ENCODE data around the gene NRXN3. TPM values are rescaled to one million over a fixed set of nuclear protein-coding genes. Genes with fewer than 3 reads are reported as not detected.

Gene NRXN3
- polyA plus RNA-seq, 1 experiment, result 7.0 TPM

DNA sequence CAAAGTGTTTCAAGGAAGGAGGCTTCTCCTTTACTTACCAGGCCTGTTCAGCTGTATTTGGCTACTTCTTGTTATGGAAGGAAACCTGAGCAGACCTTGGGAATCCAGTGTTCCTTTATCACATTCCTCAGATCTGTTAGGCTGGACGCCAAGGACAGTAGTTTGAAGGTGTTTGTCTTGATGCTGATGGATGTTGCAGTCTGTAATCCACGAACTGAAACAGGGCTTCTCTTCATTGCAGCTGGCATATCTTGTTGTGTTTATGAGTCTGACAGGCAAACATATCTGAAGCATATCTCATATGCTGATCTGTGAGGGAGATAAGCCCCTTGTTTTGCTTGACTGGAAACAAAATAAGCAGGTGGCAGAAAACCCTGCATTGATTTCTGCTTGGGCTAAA, 904.3 kb downstream of the NRXN3 start:
- DNase-seq (ENCODE audit: low read depth), result no peak
- TF ChIP-seq, protein P1, sequence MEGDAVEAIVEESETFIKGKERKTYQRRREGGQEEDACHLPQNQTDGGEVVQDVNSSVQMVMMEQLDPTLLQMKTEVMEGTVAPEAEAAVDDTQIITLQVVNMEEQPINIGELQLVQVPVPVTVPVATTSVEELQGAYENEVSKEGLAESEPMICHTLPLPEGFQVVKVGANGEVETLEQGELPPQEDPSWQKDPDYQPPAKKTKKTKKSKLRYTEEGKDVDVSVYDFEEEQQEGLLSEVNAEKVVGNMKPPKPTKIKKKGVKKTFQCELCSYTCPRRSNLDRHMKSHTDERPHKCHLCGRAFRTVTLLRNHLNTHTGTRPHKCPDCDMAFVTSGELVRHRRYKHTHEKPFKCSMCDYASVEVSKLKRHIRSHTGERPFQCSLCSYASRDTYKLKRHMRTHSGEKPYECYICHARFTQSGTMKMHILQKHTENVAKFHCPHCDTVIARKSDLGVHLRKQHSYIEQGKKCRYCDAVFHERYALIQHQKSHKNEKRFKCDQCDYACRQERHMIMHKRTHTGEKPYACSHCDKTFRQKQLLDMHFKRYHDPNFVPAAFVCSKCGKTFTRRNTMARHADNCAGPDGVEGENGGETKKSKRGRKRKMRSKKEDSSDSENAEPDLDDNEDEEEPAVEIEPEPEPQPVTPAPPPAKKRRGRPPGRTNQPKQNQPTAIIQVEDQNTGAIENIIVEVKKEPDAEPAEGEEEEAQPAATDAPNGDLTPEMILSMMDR (IDR thresholded peaks at IDR 0.05; ENCODE audit: insufficient read depth, low read depth, low read length), result no peak
- no peaks in the 10 kb centered on the region for H3K27me3 ChIP-seq (ENCODE audit: control insufficient read depth, insufficient read depth, low read length)
- no peaks in the 10 kb centered on the region for H3K36me3 ChIP-seq (ENCODE audit: control insufficient read depth, insufficient read depth, low read length)
- no peak overlapping the region for H3K4me3 ChIP-seq (ENCODE audit: low read depth, low read length)
- ChIA-PET POLR2A (no interaction called here), CTCF (no interaction called here)

DNA sequence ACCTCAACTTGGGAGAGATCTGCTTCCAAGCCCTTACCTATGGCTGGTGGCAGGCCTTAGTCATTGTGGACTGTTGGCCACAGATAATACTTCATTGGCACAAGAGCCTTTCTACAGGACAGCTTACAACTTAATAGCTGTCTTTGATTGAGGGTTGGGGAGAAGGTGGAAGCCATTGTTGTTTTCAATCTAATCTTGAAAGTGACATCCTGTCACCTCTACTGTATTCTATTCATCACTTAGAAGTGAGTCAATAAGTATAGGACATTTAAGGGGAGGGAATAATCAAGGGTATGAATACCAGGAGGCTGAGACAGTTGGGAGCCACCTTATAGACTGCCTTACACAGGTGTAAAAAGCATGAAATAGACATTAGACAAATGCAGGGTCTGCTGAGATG, 906.3 kb downstream of the NRXN3 start:
- ChIA-PET POLR2A (no interaction called here), CTCF (no interaction called here)
- Histone ChIP-seq H3K27me3 (ENCODE audit: control insufficient read depth, insufficient read depth, low read length) (no peaks in the 10 kb centered on the region), H3K36me3 (ENCODE audit: control insufficient read depth, insufficient read depth, low read length) (no peaks in the 10 kb centered on the region), H3K4me3 (ENCODE audit: low read depth, low read length) (no peak overlapping the region)
- no peak for DNase-seq (ENCODE audit: low read depth)
- TF ChIP-seq, protein P1 (IDR thresholded peaks at IDR 0.05; ENCODE audit: insufficient read depth, low read depth, low read length), result no peak

DNA sequence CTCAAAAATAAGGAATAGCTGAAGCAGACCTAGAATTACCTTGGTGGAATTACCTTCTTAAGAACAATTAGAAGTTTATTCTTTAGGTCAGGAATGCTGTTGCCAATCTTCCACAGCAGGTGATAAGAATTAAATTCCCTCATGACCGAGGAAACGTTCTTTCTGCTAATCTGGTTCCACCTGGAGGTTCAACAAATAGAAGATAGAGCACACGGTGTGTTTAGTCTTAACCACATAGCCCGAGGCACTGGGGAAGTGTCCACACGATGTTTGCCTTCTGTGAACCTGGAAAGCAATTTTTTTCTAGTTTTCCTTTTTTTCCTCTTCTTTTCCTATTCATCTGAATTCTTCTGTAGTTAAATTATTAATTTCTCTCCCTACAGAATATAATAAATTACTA, 906.9 kb downstream of the NRXN3 start:
- Histone ChIP-seq H3K36me3 (ENCODE audit: control insufficient read depth, insufficient read depth, low read length) (no peaks in the 10 kb centered on the region), H3K4me3 (ENCODE audit: low read depth, low read length) (no peak overlapping the region), H3K27me3 (ENCODE audit: control insufficient read depth, insufficient read depth, low read length) (no peaks in the 10 kb centered on the region)
- TF ChIP-seq, protein P1 (IDR thresholded peaks at IDR 0.05; ENCODE audit: insufficient read depth, low read depth, low read length), result no peak
- POLR2A ChIA-PET, result no interaction called here
- no peak for DNase-seq (ENCODE audit: low read depth)
- CTCF ChIA-PET, result interaction anchor here (0.7 kb wide), 1 partner anchor 13 kb away, joined by 3 read pairs; no protein-coding TSS in a partner anchor

DNA sequence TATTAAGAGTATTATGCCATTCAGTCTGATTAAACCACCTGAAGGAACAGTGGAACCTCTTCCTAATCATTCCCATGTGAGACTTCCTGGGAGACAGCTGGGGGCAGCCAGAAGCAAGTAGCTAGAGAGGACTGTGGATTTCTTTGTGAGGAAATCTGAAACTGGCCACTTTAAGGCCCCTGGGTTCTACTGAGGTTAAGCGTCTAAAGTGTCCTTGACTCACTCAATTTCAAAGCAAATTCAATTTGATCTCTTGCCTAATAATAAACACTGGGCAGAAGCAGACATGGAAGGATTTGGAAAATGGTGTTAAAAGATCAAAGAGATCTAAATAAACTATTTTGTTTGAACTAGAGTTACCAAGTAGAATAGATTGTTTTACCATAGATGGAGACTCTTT, 909.9 kb downstream of the NRXN3 start:
- Histone ChIP-seq H3K27me3 (ENCODE audit: control insufficient read depth, insufficient read depth, low read length) (no peaks in the 10 kb centered on the region), H3K36me3 (ENCODE audit: control insufficient read depth, insufficient read depth, low read length) (no peaks in the 10 kb centered on the region), H3K4me3 (ENCODE audit: low read depth, low read length) (no peak overlapping the region)
- CTCF ChIA-PET, result no interaction called here
- POLR2A ChIA-PET, result no interaction called here
- TF ChIP-seq, protein P1 (IDR thresholded peaks at IDR 0.05; ENCODE audit: insufficient read depth, low read depth, low read length), result no peak
- no peak for DNase-seq (ENCODE audit: low read depth)

DNA sequence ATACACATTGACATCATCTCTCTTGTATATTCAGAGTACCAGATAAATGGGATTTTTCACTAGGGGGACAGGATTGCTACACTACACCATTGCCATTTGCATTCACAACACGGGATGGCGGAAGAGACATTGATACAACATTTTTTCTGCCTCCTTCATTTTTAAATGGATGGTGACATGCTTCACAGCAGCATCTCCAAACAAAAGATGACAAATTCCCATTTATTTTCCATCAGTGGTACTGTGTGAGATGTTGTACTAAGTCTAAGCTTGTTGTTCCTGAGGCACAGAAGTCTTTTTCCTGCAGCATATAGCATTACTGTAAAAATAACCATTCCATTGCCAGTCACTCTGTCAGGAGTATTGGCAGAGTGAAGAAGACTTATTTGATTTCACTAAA, 912.7 kb downstream of the NRXN3 start:
- DNase-seq (ENCODE audit: low read depth), result no peak
- ChIA-PET POLR2A (no interaction called here), CTCF (no interaction called here)
- no peak overlapping the region for H3K4me3 ChIP-seq (ENCODE audit: low read depth, low read length)
- H3K27me3 ChIP-seq (ENCODE audit: control insufficient read depth, insufficient read depth, low read length), result no peaks in the 10 kb centered on the region
- H3K36me3 ChIP-seq (ENCODE audit: control insufficient read depth, insufficient read depth, low read length), result no peaks in the 10 kb centered on the region
- TF ChIP-seq, protein P1 (IDR thresholded peaks at IDR 0.05; ENCODE audit: insufficient read depth, low read depth, low read length), result no peak

Data from BJ (cell line).